ENCODE results near the gene BMAL2. TPM values are rescaled to one million over a fixed set of nuclear protein-coding genes. Genes with fewer than 3 reads are reported as not detected.

Gene BMAL2
- total RNA-seq, 4 donors from 2014 or later = 0.10 to 0.97 (median 0.30) TPM

- Histone ChIP-seq H3K4me3 (no peak overlapping the region), H3K27me3 (no peaks in the 10 kb centered on the region), H3K36me3 (peaks cover 0 to 72% of the 10 kb centered on the region in 2 donors), H3K4me1 (no peaks in the 10 kb centered on the region), H3K27ac (no peak overlapping the region), H3K9me3 (no peaks in the 10 kb centered on the region)
- intact Hi-C loops (cut with DNase I; ENCODE audit: low total_unique reads) (no loop called here), in situ Hi-C loops (cut with MboI; ENCODE audit: low sequenced_read_pairs in 4 of 4) (loop anchor here in 3 of 4 donors (10.0 to 25.0 kb wide), 3 partner anchors 283 to 308 kb away; partner anchors contain the start of genes MED21 (in 2 of the 3) and TM7SF3 (in 1 of the 3))
- TF ChIP-seq, protein P1, sequence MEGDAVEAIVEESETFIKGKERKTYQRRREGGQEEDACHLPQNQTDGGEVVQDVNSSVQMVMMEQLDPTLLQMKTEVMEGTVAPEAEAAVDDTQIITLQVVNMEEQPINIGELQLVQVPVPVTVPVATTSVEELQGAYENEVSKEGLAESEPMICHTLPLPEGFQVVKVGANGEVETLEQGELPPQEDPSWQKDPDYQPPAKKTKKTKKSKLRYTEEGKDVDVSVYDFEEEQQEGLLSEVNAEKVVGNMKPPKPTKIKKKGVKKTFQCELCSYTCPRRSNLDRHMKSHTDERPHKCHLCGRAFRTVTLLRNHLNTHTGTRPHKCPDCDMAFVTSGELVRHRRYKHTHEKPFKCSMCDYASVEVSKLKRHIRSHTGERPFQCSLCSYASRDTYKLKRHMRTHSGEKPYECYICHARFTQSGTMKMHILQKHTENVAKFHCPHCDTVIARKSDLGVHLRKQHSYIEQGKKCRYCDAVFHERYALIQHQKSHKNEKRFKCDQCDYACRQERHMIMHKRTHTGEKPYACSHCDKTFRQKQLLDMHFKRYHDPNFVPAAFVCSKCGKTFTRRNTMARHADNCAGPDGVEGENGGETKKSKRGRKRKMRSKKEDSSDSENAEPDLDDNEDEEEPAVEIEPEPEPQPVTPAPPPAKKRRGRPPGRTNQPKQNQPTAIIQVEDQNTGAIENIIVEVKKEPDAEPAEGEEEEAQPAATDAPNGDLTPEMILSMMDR (IDR thresholded peaks at IDR 0.05 in 4 of 5, conservative IDR thresholded peaks at IDR 0.05 in 1 of 5) = no peak
- no peak for TF ChIP-seq POLR2A (IDR thresholded peaks at IDR 0.05)
- DNase-seq (no peak), ATAC-seq (no peak)
Measured at GRCh38 chr12:27319848-27320247, 12.8 kb upstream of the BMAL2 start.

DNA sequence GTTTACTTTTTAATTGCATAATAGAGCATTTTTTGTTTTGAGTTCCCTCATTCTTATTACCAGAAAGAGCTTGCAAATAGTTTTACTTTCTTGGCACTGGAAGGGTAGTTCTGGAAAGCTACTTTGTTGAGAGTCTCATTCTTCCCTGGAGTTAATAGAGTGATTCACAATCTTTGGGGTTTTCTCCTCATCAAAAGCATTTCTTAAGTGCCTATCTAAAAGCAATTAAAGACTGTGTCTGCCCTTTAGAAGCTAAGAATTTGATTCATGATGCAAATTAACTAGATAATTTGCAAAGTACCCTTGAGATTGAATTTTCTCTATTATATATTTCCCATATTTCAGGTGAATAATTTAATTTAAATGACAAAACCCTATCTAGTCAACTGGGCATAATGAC, 8.1 kb upstream of the BMAL2 start:
- in situ Hi-C loops (cut with MboI; ENCODE audit: low sequenced_read_pairs in 4 of 4) (loop anchor here in 2 of 4 donors (25.0 kb wide), 2 partner anchors 287 to 312 kb away; partner anchors contain the start of genes MED21 (in 1 of the 2) and TM7SF3 (in 1 of the 2)), intact Hi-C loops (cut with DNase I; ENCODE audit: low total_unique reads) (no loop called here)
- Histone ChIP-seq H3K4me3 (no peak overlapping the region), H3K4me1 (no peaks in the 10 kb centered on the region), H3K27ac (no peak overlapping the region), H3K27me3 (peaks cover 0 to 3% (median 3%) of the 10 kb centered on the region in 3 donors), H3K9me3 (no peaks in the 10 kb centered on the region), H3K36me3 (peaks cover 0 to 46% of the 10 kb centered on the region in 2 donors)
- TF ChIP-seq, protein P1 (IDR thresholded peaks at IDR 0.05 in 4 of 5, conservative IDR thresholded peaks at IDR 0.05 in 1 of 5) = no peak
- TF ChIP-seq POLR2A (IDR thresholded peaks at IDR 0.05) = no peak
- ATAC-seq (no peak), DNase-seq (no peak)

DNA sequence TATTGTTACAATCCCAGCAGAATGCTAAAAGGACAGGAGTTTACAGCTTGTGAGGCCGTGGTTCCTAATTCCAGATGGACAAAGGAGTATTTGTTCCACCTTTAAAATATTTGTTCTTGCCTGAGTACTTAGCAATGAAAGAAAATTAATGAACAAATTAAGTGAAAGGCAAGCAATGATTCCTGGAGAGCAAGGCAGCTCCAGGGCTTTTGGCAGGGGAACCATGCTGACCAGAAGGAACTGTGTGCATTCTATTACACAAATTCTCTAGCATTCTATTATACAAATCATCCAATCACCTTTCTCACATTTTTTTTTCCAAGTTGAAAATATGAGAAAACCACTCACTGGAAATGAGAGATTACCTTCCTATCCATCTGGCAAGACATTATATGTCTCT, 1.8 kb upstream of the BMAL2 start:
- Histone ChIP-seq H3K27ac (no peak overlapping the region), H3K36me3 (peaks cover 0 to 7% of the 10 kb centered on the region in 2 donors), H3K4me1 (peaks cover 5 to 6% of the 10 kb centered on the region in 2 donors), H3K27me3 (peaks cover 22 to 44% (median 24%) of the 10 kb centered on the region in 3 donors), H3K9me3 (no peaks in the 10 kb centered on the region), H3K4me3 (no peak overlapping the region)
- DNase-seq (no peak), ATAC-seq (no peak)
- in situ Hi-C loops (cut with MboI; ENCODE audit: low sequenced_read_pairs in 4 of 4) (no loop called here), intact Hi-C loops (cut with DNase I; ENCODE audit: low total_unique reads) (no loop called here)
- no peak for TF ChIP-seq POLR2A (IDR thresholded peaks at IDR 0.05)
- TF ChIP-seq, protein P1 (IDR thresholded peaks at IDR 0.05 in 4 of 5, conservative IDR thresholded peaks at IDR 0.05 in 1 of 5) = no peak

DNA sequence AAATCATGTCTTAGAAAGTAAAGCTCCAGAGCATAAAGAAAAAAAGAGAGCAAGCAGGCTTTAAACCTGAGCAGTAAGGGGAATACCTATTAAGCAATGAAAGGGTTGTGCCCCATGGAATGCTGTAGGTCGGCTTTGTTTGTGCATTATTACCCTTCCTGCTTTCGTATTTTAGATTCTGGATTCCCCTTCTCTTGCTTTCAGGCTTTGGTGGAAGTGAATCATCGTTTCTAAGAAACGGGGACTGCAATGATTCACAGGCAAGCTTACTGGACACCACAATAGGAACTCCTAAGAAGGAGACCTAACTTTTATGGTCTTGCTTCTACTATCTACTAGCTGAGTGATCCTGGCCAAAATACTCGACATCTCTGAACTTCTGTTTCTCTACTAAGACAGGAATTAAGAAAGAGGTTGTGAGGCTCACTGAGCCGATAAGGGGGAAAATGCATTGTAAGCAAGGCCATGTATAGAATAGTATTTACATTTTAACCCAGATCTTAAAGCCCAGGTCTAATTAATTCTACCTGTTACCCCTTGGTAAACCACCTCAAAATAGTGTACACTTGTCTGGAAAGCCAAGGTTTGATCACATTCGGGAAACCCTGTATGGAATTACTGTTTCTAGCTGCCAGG, 1.2 kb upstream of the BMAL2 start:
- Histone ChIP-seq H3K9me3 (no peaks in the 10 kb centered on the region), H3K27me3 (peaks cover 22 to 44% (median 24%) of the 10 kb centered on the region in 3 donors), H3K4me1 (peaks cover 5 to 6% of the 10 kb centered on the region in 2 donors), H3K4me3 (no peak overlapping the region), H3K27ac (no peak overlapping the region), H3K36me3 (peaks cover 0 to 7% of the 10 kb centered on the region in 2 donors)
- DNase-seq (no peak), ATAC-seq (peak in 1 of 2 donors; percentile 27)
- TF ChIP-seq POLR2A (IDR thresholded peaks at IDR 0.05) = no peak
- TF ChIP-seq, protein P1 (IDR thresholded peaks at IDR 0.05 in 4 of 5, conservative IDR thresholded peaks at IDR 0.05 in 1 of 5) = no peak
- in situ Hi-C loops (cut with MboI; ENCODE audit: low sequenced_read_pairs in 4 of 4) = no loop called here
- intact Hi-C loops (cut with DNase I; ENCODE audit: low total_unique reads) = no loop called here

Measured in gastrocnemius medialis (tissue), 4 donors.